ENCODE measurements around the gene ENC1. TPM values are rescaled to one million over a fixed set of nuclear protein-coding genes. Genes with fewer than 3 reads are reported as not detected.

Gene ENC1
- total and polyA plus RNA-seq, 12 donors = 2.1 to 9.1 (median 3.7) TPM

DNA sequence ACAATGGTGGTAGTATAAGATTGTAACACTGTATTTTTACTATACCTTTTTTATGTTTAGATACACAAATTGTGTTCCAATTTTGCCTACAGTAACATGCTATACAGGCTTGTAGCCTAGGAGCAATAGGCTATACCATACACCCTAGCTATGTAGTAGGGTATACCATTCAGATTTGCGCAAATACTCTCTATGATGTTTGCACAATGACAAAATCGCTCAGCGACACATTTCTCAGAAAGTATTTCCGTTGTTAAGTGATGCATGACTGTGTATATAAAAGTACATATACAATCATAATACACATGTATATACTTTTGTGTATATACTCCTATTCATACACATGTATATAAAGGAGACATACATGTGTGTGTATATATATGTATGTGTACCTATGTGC, 34.8 kb downstream of the ENC1 start:
- intact Hi-C loops (cut with DNase I) = no loop called here
- no peak for ATAC-seq
- WGBS, 2 donors = 94 to 99% methylated on average over 4 of the region's 4 CpGs
- Histone ChIP-seq H3K9me3 (no peaks in the 10 kb centered on the region), H3K4me1 (no peaks in the 10 kb centered on the region), H3K27ac (no peak overlapping the region), H3K36me3 (no peaks in the 10 kb centered on the region), H3K4me3 (no peak overlapping the region), H3K27me3 (no peaks in the 10 kb centered on the region)
- TF ChIP-seq, protein P1, sequence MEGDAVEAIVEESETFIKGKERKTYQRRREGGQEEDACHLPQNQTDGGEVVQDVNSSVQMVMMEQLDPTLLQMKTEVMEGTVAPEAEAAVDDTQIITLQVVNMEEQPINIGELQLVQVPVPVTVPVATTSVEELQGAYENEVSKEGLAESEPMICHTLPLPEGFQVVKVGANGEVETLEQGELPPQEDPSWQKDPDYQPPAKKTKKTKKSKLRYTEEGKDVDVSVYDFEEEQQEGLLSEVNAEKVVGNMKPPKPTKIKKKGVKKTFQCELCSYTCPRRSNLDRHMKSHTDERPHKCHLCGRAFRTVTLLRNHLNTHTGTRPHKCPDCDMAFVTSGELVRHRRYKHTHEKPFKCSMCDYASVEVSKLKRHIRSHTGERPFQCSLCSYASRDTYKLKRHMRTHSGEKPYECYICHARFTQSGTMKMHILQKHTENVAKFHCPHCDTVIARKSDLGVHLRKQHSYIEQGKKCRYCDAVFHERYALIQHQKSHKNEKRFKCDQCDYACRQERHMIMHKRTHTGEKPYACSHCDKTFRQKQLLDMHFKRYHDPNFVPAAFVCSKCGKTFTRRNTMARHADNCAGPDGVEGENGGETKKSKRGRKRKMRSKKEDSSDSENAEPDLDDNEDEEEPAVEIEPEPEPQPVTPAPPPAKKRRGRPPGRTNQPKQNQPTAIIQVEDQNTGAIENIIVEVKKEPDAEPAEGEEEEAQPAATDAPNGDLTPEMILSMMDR (IDR thresholded peaks at IDR 0.05) = no peak
- no peak for DNase-seq

DNA sequence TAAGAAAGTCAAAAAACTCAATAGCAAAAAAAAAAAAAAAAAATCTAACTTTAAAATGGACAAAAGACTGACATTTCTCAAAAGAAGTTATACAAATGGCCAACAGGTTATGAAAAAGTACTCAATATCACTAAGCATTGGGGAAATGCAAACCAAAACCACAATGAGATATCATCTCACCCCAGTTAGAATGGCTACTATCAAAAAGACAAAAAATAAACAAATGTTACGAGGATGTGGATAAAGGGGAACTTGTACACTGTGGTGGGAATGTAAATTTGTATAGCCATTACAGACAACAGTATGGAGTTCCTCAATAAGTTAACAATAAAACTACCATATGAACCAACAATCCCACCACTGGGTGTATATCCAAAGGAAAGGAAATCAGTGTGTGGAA, 37.2 kb downstream of the ENC1 start:
- no peaks in the 10 kb centered on the region for H3K9me3 ChIP-seq
- H3K36me3 ChIP-seq = no peaks in the 10 kb centered on the region
- ATAC-seq = no peak
- 43 to 44% methylated on average over 1 of the region's 1 CpG for WGBS, 2 donors
- no peaks in the 10 kb centered on the region for H3K27me3 ChIP-seq
- TF ChIP-seq, protein P1 (IDR thresholded peaks at IDR 0.05) = no peak
- H3K4me1 ChIP-seq = peaks cover 0 to 7% (median 0%) of the 10 kb centered on the region in 9 donors
- no peak overlapping the region for H3K27ac ChIP-seq
- DNase-seq = no peak
- intact Hi-C loops (cut with DNase I) = no loop called here
- no peak overlapping the region for H3K4me3 ChIP-seq

DNA sequence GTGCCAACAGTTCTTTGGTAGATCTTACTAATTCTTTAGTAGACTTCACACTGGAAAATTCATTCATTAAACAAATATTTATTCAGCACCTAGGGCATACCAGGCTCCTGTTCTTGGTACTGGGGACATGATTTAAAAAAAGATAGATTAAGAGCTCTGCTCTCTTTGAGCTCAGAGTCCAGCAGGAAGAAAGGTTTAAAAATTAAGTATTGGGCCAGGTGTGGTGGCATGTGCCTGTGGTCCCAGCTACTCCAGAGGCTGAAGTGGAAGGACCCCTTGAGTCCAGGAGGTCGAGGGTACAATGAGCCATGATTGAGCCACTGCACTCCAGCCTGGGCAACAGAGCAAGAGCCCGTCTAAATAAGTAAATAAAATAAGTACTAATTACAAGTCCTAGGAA, 41.4 kb downstream of the ENC1 start:
- ATAC-seq (no peak), DNase-seq (no peak)
- TF ChIP-seq, protein P1 (IDR thresholded peaks at IDR 0.05) = no peak
- Histone ChIP-seq H3K27me3 (no peaks in the 10 kb centered on the region), H3K36me3 (no peaks in the 10 kb centered on the region), H3K27ac (no peak overlapping the region), H3K4me1 (peaks cover 0 to 21% (median 13%) of the 10 kb centered on the region in 9 donors), H3K4me3 (no peak overlapping the region), H3K9me3 (no peaks in the 10 kb centered on the region)
- intact Hi-C loops (cut with DNase I) = no loop called here
- 91 to 95% methylated on average over 2 of the region's 2 CpGs for WGBS, 2 donors

DNA sequence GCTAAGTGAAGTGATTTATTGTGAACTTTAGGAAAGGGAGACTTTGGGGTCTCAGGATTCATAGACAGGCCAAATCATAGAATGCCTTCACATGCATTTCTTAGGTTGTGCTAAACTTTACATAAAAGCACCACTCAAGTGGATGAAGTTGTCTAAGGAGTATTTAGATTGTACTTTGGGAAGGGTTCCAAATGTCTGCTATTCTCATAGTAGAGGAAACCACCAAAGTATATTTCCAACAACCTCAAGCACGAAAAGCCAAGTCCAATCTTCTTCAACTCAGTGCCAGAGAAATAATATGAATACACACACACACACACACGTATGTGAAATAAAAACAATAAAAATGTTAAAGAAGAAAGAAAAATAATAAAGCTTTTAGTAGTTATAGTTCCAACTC, 41.8 kb downstream of the ENC1 start:
- intact Hi-C loops (cut with DNase I) = no loop called here
- no peak for DNase-seq
- Histone ChIP-seq H3K36me3 (no peaks in the 10 kb centered on the region), H3K9me3 (no peaks in the 10 kb centered on the region), H3K4me1 (peaks cover 0 to 25% (median 13%) of the 10 kb centered on the region in 9 donors), H3K27ac (no peak overlapping the region), H3K4me3 (no peak overlapping the region), H3K27me3 (no peaks in the 10 kb centered on the region)
- TF ChIP-seq, protein P1 (IDR thresholded peaks at IDR 0.05) = no peak
- 51 to 73% methylated on average over 2 of the region's 2 CpGs for WGBS, 2 donors
- ATAC-seq = no peak
